ENCODE data around the gene SSX3.
"Not testable (repeated sequence)": the region's sequence is repeated elsewhere in the genome, so short reads cannot be mapped to it uniquely, and the experiment has no call there.

DNA sequence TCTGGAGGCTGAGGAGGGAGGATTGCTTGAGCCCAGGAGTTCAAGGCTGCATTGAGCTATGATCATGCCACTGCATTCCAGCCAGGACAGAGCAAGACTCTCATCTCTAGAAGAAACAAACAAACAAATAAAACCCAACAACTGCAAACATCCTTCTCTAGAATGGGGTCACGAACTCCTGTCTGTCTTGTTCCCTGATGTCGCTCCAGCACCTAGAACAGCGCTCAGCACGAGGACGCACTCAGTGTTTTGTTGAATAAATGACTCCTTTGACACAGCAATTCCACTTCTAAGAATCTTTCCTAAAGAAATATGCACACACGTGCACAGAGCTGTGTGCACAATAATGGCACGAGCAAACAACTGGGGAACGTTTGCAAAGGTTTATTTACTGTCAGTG lies 10.4 kb downstream of the SSX3 start:
- TF ChIP-seq, protein P1, sequence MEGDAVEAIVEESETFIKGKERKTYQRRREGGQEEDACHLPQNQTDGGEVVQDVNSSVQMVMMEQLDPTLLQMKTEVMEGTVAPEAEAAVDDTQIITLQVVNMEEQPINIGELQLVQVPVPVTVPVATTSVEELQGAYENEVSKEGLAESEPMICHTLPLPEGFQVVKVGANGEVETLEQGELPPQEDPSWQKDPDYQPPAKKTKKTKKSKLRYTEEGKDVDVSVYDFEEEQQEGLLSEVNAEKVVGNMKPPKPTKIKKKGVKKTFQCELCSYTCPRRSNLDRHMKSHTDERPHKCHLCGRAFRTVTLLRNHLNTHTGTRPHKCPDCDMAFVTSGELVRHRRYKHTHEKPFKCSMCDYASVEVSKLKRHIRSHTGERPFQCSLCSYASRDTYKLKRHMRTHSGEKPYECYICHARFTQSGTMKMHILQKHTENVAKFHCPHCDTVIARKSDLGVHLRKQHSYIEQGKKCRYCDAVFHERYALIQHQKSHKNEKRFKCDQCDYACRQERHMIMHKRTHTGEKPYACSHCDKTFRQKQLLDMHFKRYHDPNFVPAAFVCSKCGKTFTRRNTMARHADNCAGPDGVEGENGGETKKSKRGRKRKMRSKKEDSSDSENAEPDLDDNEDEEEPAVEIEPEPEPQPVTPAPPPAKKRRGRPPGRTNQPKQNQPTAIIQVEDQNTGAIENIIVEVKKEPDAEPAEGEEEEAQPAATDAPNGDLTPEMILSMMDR (IDR thresholded peaks at IDR 0.05) = not testable (repeated sequence)
- TF ChIP-seq POLR2A, POLR2AphosphoS5, EP300 (IDR thresholded peaks at IDR 0.05): not testable (repeated sequence)

Data from upper lobe of left lung (tissue), 4 donors.